HEK293 (cell line): Measurements from ENCODE around the gene TP53BP2.

Source experiments
- CTCF ChIP-seq: fragments of 450-650 bp; formaldehyde crosslinking; IDR thresholded peaks from 2 replicates; pipeline ENCODE4 v1.5.1; 2016; ENCODE audit warnings: missing biosample characterization, missing genetic modification characterization
- PRDM2 ChIP-seq: fragments of 450-650 bp; formaldehyde crosslinking; IDR thresholded peaks from 2 replicates; pipeline ENCODE4 v1.5.1; 2016; ENCODE audit warnings: missing biosample characterization, missing genetic modification characterization, borderline replicate concordance
- ZBTB21 ChIP-seq: fragments of 450-650 bp; formaldehyde crosslinking; IDR thresholded peaks from 2 replicates; pipeline ENCODE4 v1.5.1; 2017; ENCODE audit warnings: missing biosample characterization, missing genetic modification characterization
- ZNF19 ChIP-seq: fragments of 450-650 bp; formaldehyde crosslinking; IDR thresholded peaks from 2 replicates; pipeline ENCODE4; 2016; ENCODE audit warnings: missing biosample characterization, missing genetic modification characterization, low read depth
- ZNF23 ChIP-seq: fragments of 450-650 bp; formaldehyde crosslinking; IDR thresholded peaks from 2 replicates; pipeline ENCODE4 v1.5.1; 2016; ENCODE audit warnings: missing biosample characterization, missing genetic modification characterization, borderline replicate concordance
- ZNF416 ChIP-seq: fragments of 450-650 bp; formaldehyde crosslinking; IDR thresholded peaks from 2 replicates; pipeline ENCODE4 v1.5.1; 2016; ENCODE audit warnings: missing biosample characterization, missing genetic modification characterization
- ZNF561 ChIP-seq: fragments of 450-650 bp; IDR thresholded peaks from 2 replicates; pipeline ENCODE4 v1.5.1; 2018; ENCODE audit warnings: missing biosample characterization, missing genetic modification characterization, borderline replicate concordance
- ZNF707 ChIP-seq: fragments of 450-650 bp; formaldehyde crosslinking; IDR thresholded peaks from 2 replicates; pipeline ENCODE4 v1.5.1; 2016; ENCODE audit warnings: missing biosample characterization, missing genetic modification characterization
- ZNF785 ChIP-seq: fragments of 450-650 bp; formaldehyde crosslinking; IDR thresholded peaks from 2 replicates; pipeline ENCODE4 v1.5.1; 2016; ENCODE audit warnings: missing biosample characterization, missing genetic modification characterization

- TF ChIP-seq ZNF561 (tag by site-specific recombination): no peak
- no peak for TF ChIP-seq CTCF (tag by site-specific recombination)
- TF ChIP-seq ZNF416 (tag by site-specific recombination): no peak
- TF ChIP-seq ZNF707: no peak
- TF ChIP-seq ZNF23: no peak
- no peak for TF ChIP-seq ZNF785 (tag by site-specific recombination)
- TF ChIP-seq ZBTB21 (tag by site-specific recombination): no peak
- no peak for TF ChIP-seq PRDM2 (tag by site-specific recombination)
- TF ChIP-seq ZNF19 (tag by site-specific recombination): no peak
These were observed 43.1 kb downstream of the TP53BP2 start for GRCh38 chr1:223802602-223803001.
